K562 (cell line): ENCODE measurements around the gene HMX2. TPM values are rescaled to one million over a fixed set of nuclear protein-coding genes. Genes with fewer than 3 reads are reported as not detected.

Source experiments
- ATAC-seq: fragments of 200-7000 bp; cut with Tn5 transposase; 3 replicates; pipeline ENCODE4 v1.9.1; 2020; ENCODE audit warnings: moderate library complexity
- BruUV-seq: library from RNA; stranded (reverse); fragments of 400-500 nt; replicated peaks from 2 replicates; lab custom pipeline; 2021; lab: Mats Ljungman, UMichigan
- CTCF ChIA-PET: fragments of 300-600 bp; formaldehyde crosslinking; extraction: SDS; loops from one replicate; lab custom pipeline; 2021; ENCODE audit warnings: low intra/inter-chr PET ratio; lab: Yijun Ruan, JAX
- POLR2A ChIA-PET: fragments of 300-600, 350-650 bp; sonication (Branson Sonifier 250); formaldehyde crosslinking; extraction: SDS; loops from one replicate; lab custom pipeline; 2021; ENCODE audit warnings: antibody characterized with exemption, inconsistent platforms; lab: Yijun Ruan, JAX
- DNase-seq, 4 experiments: peaks; one replicate each; pipeline versions ENCODE4 v3.0.0 to v3.0.0-alpha.2; 2011 to 2018; ENCODE audit warnings: low spot score in 3 of 4, mixed read lengths in 3 of 4; ENCODE audit errors: extremely low read depth in 1 of 4
- FAIRE-seq: peaks from 2 replicates; lab custom pipeline; 2011; peaks lifted over from hg19 to GRCh38; lab: Jason Lieb, UNC
- H2AFZ ChIP-seq: 2 replicates; pipeline ENCODE4 v1.6.0; 2011; ENCODE audit warnings: low read depth, low read length, control low read depth, inconsistent platforms
- H3K27ac ChIP-seq: fragments of 200-600 bp; 3 replicates; pipeline ENCODE4 v1.8.0; 2011; ENCODE audit warnings: low read depth, mild to moderate bottlenecking, control low read depth, inconsistent platforms, low read length, moderate library complexity, mixed read lengths; ENCODE audit errors: extremely low read depth
- H3K27me3 ChIP-seq, 2 experiments: fragments of 300-600 bp in 1 of 2; 2 replicates in 1 of 2; 3 replicates in 1 of 2; pipeline versions ENCODE4 v1.6.0 to v1.8.0; 2011; ENCODE audit warnings: inconsistent platforms in 2 of 2, low read length in 2 of 2, mild to moderate bottlenecking in 1 of 2, mixed read lengths in 1 of 2, moderate library complexity in 1 of 2; ENCODE audit not compliant: control insufficient read depth in 2 of 2, insufficient read depth in 2 of 2
- H3K36me3 ChIP-seq: fragments of 300-600 bp; 3 replicates; pipeline ENCODE4 v1.8.0; 2011; ENCODE audit warnings: mild to moderate bottlenecking, low read length, inconsistent platforms; ENCODE audit not compliant: control insufficient read depth, insufficient read depth
- H3K4me1 ChIP-seq, 2 experiments: fragments of 200-600 bp in 1 of 2; replicated peaks in 1 of 2; 2 replicates in 1 of 2; 3 replicates in 1 of 2; pipeline versions ENCODE4 v1.5.1 to v1.8.0; 2011; ENCODE audit warnings: inconsistent platforms in 2 of 2, low read length in 2 of 2, mild to moderate bottlenecking in 1 of 2, mixed read lengths in 1 of 2, moderate library complexity in 1 of 2; ENCODE audit not compliant: control insufficient read depth in 2 of 2, insufficient read depth in 2 of 2
- H3K4me2 ChIP-seq: 2 replicates; pipeline ENCODE4 v1.6.1; 2011; ENCODE audit warnings: low read length, control low read depth, inconsistent platforms, mixed read lengths; ENCODE audit not compliant: insufficient read depth
- H3K4me3 ChIP-seq: fragments of 200-600 bp; sonication (generic), shearing (Covaris generic); 2 replicates; pipeline ENCODE4 v1.5.1; 2016; ENCODE audit warnings: control low read depth, inconsistent platforms
- H3K79me2 ChIP-seq: fragments of 200-600 bp; 3 replicates; pipeline ENCODE4 v1.8.0; 2011; ENCODE audit warnings: low read length, inconsistent platforms; ENCODE audit not compliant: control insufficient read depth, insufficient read depth
- H3K9ac ChIP-seq, 2 experiments: 2 replicates each; pipeline versions ENCODE4 v1.6.0 to v1.6.1; 2011; ENCODE audit warnings: low read depth in 2 of 2, low read length in 2 of 2, control low read depth in 1 of 2, inconsistent platforms in 1 of 2, mild to moderate bottlenecking in 1 of 2, mixed read lengths in 1 of 2; ENCODE audit not compliant: insufficient read depth in 1 of 2
- H3K9me1 ChIP-seq: one replicate; pipeline ENCODE4 v1.6.0; 2011; ENCODE audit warnings: inconsistent platforms, mild to moderate bottlenecking, low read length, moderate library complexity; ENCODE audit not compliant: control insufficient read depth, insufficient read depth
- H3K9me3 ChIP-seq: replicated peaks from 2 replicates; pipeline ENCODE4 v1.5.1; 2011; ENCODE audit warnings: low read depth, low read length, inconsistent platforms; ENCODE audit not compliant: control insufficient read depth, insufficient read depth
- H4K20me1 ChIP-seq: replicated peaks from 2 replicates; pipeline ENCODE4 v1.6.1; 2011; ENCODE audit warnings: low read length, inconsistent platforms, mixed read lengths; ENCODE audit not compliant: control insufficient read depth, insufficient read depth
- ATF4 ChIP-seq: fragments of 450-650 bp; formaldehyde crosslinking; IDR thresholded peaks from 2 replicates; pipeline ENCODE4 v1.4.0; 2022; ENCODE audit warnings: mild to moderate bottlenecking, moderate library complexity
- CREM ChIP-seq: IDR thresholded peaks from 2 replicates; pipeline ENCODE4 v1.6.1; 2014; ENCODE audit warnings: antibody characterized with exemption, low read depth
- FOXM1 ChIP-seq, 2 experiments: fragments of 450-650 bp in 1 of 2; sonication (generic) in 1 of 2; formaldehyde crosslinking in 1 of 2; IDR thresholded peaks; 2 replicates each; pipeline versions ENCODE4 v1.6.1 to v1.9.0; 2017 to 2022; ENCODE audit warnings: low read depth in 2 of 2, mild to moderate bottlenecking in 2 of 2, missing genetic modification reagents in 1 of 2, moderate library complexity in 1 of 2
- HNRNPLL ChIP-seq: fragments of 200-400 bp; formaldehyde crosslinking; IDR thresholded peaks from 2 replicates; pipeline ENCODE4 v1.6.1; 2017; ENCODE audit warnings: low read length, low read depth, mild to moderate bottlenecking; ENCODE audit not compliant: poor library complexity, severe bottlenecking
- JUN ChIP-seq, 2 experiments: sonication (generic) in 1 of 2; formaldehyde crosslinking in 1 of 2; IDR thresholded peaks; 2 replicates each; pipeline versions ENCODE4 v1.6.1 to v1.8.0; 2012 to 2022; ENCODE audit warnings: borderline replicate concordance in 2 of 2, mild to moderate bottlenecking in 2 of 2, improper control_type of control experiment in 1 of 2, low read depth in 1 of 2, low read length in 1 of 2, missing genetic modification reagents in 1 of 2
- MCM3 ChIP-seq: fragments of 450-650 bp; IDR thresholded peaks from 2 replicates; pipeline ENCODE4 v1.6.1; 2016
- MNT ChIP-seq, 2 experiments: fragments of 450-650 bp; conservative IDR thresholded peaks; 2 replicates each; pipeline ENCODE4 v1.6.1; 2017; ENCODE audit warnings: mild to moderate bottlenecking in 2 of 2, moderate library complexity in 2 of 2
- ZNF316 ChIP-seq: fragments of 450-650 bp; IDR thresholded peaks from 2 replicates; pipeline ENCODE4 v1.6.1; 2016
- WGBS: fragments of 100-300 bp; shearing (Covaris generic); methylation state at CpG from one replicate; pipeline ENCODE4 v1.1.6; 2016; ENCODE audit warnings: low coverage, mixed read lengths; ENCODE audit not compliant: insufficient coverage; ENCODE audit errors: missing lambda C conversion rate; 5-methylcytosine and 5-hydroxymethylcytosine counted together
- in situ Hi-C: fragments of 300-500 bp; cut with MboI; formaldehyde crosslinking; loops from 4 replicates; pipeline ENCODE4 v1.15.0; 2018; ENCODE audit warnings: inconsistent platforms, mixed read lengths
- intact Hi-C: fragments of 100-400 bp; cut with micrococcal nuclease; formaldehyde crosslinking; loops from 2 replicates; pipeline ENCODE4 v1.14.2; 2022
- polyA plus RNA-seq, 8 experiments: library from polyadenylated mRNA; depleted of rRNA in 4 of 8; stranded (reverse) in 5 of 8; unstranded in 3 of 8; fragments of >200 nt; fragmentation: Nextera tagmentation in 2 of 8; fragmentation: Illumina TruSeq in 1 of 8; extraction: Ambion mirVana in 2 of 8; extraction: Trizol in 1 of 8; gene quantifications; 2 replicates each; pipeline versions ENCODE4 v1.2.1 to v1.2.3, GENCODE V29; 2011 to 2014; ENCODE audit warnings: inconsistent platforms in 1 of 8, missing spikeins in 1 of 8
- total RNA-seq, 7 experiments: library from RNA; depleted of rRNA in 6 of 7; stranded (reverse); fragments of >200 nt in 6 of 7; fragmentation: Illumina TruSeq in 2 of 7; extraction: Trizol in 2 of 7; gene quantifications; 2 replicates each; pipeline versions ENCODE4 v1.2.1 to v1.2.3, GENCODE V29; 2011 to 2021; ENCODE audit warnings: low replicate concordance in 1 of 7
- TF ChIP-seq, protein P1 (sequence below): fragments of 450-650 bp; IDR thresholded peaks from 2 replicates; pipeline ENCODE4 v1.6.1; 2016; ENCODE audit warnings: antibody characterized with exemption

The HMX2 gene
- total and polyA plus RNA-seq, 9 of the 15 experiments (the other 6 are each of a cell fraction or from before 2014, with no cell fraction given) = 0.07 to 0.58 (median 0.09) TPM; not detected in 2

GRCh38 chr10:123154092-123154710 is 6.3 kb downstream of the HMX2 start, which contains the start of gene BUB3 (continued):
- TF ChIP-seq JUN (IDR thresholded peaks at IDR 0.05; ENCODE audit: borderline replicate concordance, low read depth, low read length) = peak; percentile 23; the same call in 1 of the 2 replicates
- no peak for TF ChIP-seq JUN (CRISPR knock-in tag; IDR thresholded peaks at IDR 0.05; ENCODE audit: borderline replicate concordance)
- TF ChIP-seq, protein P1, sequence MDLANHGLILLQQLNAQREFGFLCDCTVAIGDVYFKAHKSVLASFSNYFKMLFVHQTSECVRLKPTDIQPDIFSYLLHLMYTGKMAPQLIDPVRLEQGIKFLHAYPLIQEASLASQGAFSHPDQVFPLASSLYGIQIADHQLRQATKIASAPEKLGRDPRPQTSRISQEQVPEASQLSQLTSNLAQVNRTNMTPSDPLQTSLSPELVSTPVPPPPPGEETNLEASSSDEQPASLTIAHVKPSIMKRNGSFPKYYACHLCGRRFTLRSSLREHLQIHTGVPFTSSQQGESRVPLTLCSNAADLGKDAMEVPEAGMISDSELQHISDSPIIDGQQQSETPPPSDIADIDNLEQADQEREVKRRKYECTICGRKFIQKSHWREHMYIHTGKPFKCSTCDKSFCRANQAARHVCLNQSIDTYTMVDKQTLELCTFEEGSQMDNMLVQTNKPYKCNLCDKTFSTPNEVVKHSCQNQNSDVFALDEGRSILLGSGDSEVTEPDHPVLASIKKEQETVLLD = no peak
- no peak for TF ChIP-seq ZNF316
- no peak for TF ChIP-seq ATF4 (CRISPR knock-in tag)

DNA sequence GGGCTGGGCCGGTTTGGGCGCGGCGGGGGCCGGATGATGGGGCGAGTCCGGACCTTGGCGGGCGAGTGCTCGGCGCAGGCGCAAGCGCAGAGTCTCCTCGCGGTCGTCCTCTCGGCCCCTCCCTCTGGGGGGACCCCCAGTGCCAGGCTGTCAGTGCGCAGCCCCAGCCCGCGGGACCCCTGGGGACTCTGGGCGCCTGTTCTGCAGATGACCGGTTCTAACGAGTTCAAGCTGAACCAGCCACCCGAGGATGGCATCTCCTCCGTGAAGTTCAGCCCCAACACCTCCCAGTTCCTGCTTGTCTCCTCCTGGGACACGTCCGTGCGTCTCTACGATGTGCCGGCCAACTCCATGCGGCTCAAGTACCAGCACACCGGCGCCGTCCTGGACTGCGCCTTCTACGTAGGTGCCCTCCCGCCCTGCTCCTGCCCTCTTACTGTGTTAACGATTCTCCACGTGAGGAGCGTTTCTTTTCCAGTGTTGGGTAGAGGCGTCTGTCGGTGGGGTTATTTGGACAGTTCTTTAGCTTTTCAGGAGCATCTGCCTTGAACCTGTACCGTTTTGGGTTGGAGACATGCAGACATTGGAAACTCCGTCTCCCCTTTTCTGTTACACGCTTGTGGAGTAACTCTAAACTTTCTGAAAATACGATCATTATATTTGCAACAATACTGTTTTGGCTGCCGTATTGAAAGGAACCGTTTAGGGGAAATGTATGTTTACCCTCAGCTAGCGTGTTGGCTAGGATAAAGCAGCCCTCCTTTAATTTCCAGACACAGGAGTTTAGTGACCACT is 7.0 kb downstream of the HMX2 start:
- Histone ChIP-seq H3K27me3 (no peaks in the 10 kb centered on the region), H3K9me3 (no peaks in the 10 kb centered on the region), H3K36me3 (peaks cover 53% of the 10 kb centered on the region), H2AFZ (0 out of 2 replicates have a peak overlapping the region, but pooled peaks have one; percentile 9), H3K4me1 (peaks cover 13 to 30% of the 10 kb centered on the region in 2 experiments; a peak in 4 of 5 replicates), H3K4me2 (peak overlapping the region; percentile 93), H4K20me1 (peaks cover 10% of the 10 kb centered on the region), H3K79me2 (peaks cover 58% of the 10 kb centered on the region), H3K9ac (peak overlapping the region; percentile 92 to 99), H3K27ac (peak overlapping the region; percentile 98), H3K4me3 (peak overlapping the region; percentile 90), H3K9me1 (no peaks in the 10 kb centered on the region)
- CTCF ChIA-PET = no interaction called here
- POLR2A ChIA-PET = interaction anchor here (1.3 to 2.9 kb wide), 3 partner anchors 10 to 18 kb away, joined by 3 to 34 read pairs (median 8); no protein-coding TSS in a partner anchor
- in situ Hi-C loops (no loop called here), intact Hi-C loops (loop anchor here (1.0 kb wide), 1 partner anchor 16 kb away; no protein-coding TSS in a partner anchor)
- FAIRE-seq (peak; percentile 81), ATAC-seq (peak; percentile 84), DNase-seq (peak; percentile 62 to 68 (median 63))
- BruUV-seq = no TSS peak
- under 1% methylated on average over 21 of the region's 49 CpGs for WGBS
- no peak for TF ChIP-seq FOXM1 (IDR thresholded peaks at IDR 0.05; ENCODE audit: low read depth)
- TF ChIP-seq FOXM1 (CRISPR knock-in tag; IDR thresholded peaks at IDR 0.05; ENCODE audit: low read depth) = 0 out of 2 replicates have a peak, but pooled peaks have one; percentile 42
- TF ChIP-seq HNRNPLL = peak; percentile 99
- peak; percentile 35; the same call in 1 of the 2 replicates for TF ChIP-seq CREM
- TF ChIP-seq MNT (conservative IDR thresholded peaks at IDR 0.05) = peak; percentile 7 to 16; a peak in 2 of 4 replicates
- no peak for TF ChIP-seq MCM3
